ENCODE results near the gene RIPK4.
"Not testable (repeated sequence)": the region's sequence is repeated elsewhere in the genome, so short reads cannot be mapped to it uniquely, and the experiment has no call there.

RIPK4 gene

GRCh38 chr21:41794600-41794999, 27.7 kb upstream of the RIPK4 start:
- no peak for DNase-seq

DNA sequence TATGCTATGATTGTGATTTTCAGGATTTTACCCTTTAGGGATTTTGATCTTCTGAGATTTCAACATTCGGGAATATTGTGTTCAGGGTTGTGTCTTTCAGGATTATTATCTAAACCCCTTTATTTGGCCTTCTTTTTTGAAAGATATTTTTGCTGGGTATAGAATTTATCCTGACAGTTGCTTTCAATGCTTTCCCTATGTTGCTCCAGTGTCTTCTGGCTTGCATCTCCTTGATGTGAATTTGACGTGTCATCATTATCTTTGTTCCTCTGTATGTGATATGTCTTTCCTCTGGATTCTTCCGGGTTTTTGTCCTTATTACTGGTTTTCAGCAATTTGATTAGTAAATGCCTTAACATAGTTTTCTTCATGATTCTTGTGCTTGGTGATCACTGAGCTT, 25.9 kb upstream of the RIPK4 start:
- no peak for DNase-seq

- DNase-seq: no peak
Observed at GRCh38 chr21:41786509-41786987, 19.7 kb upstream of the RIPK4 start.

DNA sequence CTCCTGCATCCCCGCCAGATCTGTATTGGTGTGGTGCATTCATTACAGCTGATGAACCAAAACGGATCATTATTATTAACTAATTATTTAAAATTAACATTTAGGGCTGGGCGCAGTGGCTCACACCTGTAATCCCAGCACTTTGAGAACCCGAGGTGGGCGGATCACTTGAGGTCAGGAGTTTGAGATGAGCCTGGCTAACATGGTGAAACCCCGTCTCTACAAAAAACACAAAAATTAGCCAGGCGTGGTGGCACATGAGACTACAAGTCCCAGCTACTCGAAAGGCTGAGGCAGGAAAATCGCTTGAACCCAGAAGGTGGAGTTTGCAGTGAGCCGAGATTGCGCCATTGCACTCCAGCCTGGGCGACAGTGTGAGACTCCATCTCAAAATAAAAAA, 18.4 kb upstream of the RIPK4 start:
- not testable (repeated sequence) for DNase-seq

- DNase-seq: no peak
Observed at GRCh38 chr21:41784456-41785102, 17.7 kb upstream of the RIPK4 start.

DNA sequence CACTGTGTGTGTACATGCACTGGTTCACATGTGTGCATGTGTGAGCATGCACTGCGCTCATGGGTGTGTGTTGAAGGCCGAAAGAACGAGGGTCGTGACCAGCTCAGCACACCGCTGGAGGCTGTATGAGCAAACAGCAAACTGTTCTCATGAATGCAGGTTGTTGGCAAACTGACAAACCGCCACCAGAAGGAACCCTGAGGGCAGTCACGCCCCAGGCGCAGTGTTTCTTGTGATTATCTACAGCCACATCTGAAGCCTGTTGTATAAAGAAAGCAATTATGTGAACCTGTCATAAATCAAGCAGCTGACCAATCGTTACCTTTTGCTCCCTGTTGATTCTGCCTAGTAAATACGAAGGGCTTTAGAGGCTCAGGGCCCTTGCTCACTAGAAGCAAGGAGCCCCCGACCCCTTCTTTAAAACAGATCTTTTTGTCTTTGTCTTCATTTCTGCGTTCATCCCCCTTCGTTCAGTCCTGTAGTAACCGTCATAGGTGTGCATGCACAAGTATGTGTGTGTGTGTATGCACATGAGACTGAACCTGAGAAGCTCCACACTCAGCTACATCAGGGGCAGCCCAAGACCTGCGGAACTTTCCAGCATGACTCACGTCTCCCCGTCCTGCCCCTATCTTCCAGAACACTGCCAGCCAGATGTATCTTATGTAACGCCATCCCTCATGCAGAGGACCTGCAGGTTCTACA, 16.8 kb upstream of the RIPK4 start:
- peak in 1 of 2 donors; percentile 48 for DNase-seq

- no peak for DNase-seq
Observed at GRCh38 chr21:41781050-41781410, 14.2 kb upstream of the RIPK4 start.

GRCh38 chr21:41780337-41781049, 13.6 kb upstream of the RIPK4 start:
- DNase-seq: no peak

- DNase-seq: no peak
Observed at GRCh38 chr21:41779659-41780058, 12.8 kb upstream of the RIPK4 start.

DNA sequence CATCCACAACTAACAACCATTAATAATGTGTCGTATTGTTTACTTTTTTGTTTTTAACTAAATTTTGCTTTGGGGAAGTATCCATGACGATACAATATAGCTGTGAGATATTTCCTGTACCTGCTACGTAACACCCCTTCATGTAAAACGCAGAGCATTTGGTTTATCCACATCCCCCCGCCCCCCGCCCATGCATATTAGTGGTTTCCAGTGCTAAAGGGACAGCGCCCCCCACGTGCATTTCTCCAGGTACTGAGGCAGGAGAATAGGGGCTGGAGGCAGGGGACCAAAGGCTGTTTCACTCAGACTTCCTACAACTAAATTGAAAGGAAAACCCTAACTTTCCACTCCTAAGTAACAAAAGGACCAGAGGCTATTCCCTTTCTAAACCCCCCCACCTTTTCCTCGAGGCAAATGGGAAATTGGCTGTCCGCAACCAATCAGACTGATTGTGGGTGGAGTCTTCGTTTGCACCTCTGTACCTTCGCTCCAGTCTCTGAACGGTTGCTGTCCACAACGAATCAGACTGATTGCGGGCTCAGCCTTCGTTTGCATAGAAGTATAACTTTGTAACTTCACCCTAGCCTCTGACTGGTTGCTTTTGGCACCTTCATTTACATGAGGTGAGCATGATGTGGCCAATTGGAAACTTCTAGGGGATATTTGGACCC, 12.2 kb upstream of the RIPK4 start:
- no peak for DNase-seq

GRCh38 chr21:41777951-41778815, 11.3 kb upstream of the RIPK4 start:
- no peak for DNase-seq

DNA sequence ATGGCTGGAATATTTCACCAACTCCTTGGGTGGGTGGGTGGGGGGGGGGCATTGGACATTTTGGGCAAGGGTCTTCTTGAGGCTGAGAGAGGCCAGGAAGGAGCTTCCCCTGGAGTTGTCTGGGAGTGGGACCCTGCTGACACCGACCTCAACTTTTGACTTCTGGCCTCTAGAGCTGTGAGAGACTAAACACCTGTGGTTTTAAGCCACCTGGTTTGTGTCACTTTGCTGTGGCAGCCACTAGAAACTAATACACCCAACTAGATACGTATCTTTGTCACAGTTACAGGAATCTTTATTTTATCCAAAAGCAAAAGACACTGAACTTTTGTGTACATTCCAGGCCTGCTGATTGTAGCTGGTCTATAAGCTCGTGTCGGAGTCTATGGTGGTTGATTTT, 9.9 kb upstream of the RIPK4 start:
- no peak for DNase-seq

DNA sequence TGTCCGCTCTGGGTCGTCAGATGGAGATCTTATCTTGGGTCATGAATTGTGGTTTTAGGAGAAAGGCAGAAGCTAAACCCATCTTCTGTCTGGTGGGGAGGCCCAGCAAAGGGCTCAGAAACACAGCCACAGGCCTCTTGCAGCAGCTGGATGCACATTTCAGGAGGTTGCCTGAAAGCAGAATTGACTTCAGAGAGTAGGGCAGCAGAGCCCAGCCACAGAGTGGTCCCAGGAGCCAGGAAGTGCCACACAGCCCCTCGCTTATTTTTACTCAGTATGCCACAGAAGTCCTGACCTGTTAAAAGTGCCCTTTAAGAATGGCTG, 8.3 kb upstream of the RIPK4 start:
- DNase-seq: no peak

GRCh38 chr21:41774467-41775148, 7.8 kb upstream of the RIPK4 start:
- no peak for DNase-seq

DNA sequence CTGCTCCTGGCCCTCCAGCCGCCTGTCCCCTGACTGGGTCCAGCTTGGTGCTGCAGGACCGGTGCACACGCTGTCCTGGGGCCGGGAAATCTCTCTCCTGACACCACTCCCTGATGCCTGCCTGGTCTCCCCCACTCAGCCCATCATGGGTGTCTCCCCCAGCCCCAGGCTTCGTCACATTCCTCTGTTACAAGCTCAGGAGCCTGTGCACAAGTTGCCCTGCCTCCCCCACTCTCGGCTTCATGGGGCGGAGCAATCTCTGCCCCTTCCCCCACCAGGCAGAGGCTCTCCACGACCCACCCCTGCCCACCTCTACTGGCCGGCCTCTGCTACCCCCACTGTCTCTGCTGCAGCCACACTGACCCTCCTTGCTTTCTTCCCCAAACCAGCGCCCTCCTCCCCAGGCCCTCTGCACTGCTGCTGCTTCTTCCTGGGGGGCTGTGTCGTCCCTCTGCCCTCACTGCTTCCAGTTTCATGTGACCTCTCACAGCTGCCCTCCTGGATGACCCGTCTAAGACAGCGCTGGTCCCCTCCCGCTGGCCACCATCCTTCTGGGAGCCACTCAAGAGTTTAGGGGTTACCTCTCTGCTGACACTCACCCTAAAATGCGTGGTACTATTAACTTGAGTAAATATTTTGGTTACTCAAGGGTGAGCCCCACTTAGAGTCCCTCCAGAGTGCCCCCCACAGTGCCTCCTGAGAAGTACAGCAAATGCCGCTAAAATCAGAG, 5.7 kb upstream of the RIPK4 start:
- no peak for DNase-seq

- no peak for DNase-seq
Observed at GRCh38 chr21:41771625-41771945, 4.7 kb upstream of the RIPK4 start.

GRCh38 chr21:41770901-41771624, 4.2 kb upstream of the RIPK4 start:
- DNase-seq: no peak

- no peak for DNase-seq
Observed at GRCh38 chr21:41769933-41770332, 3.1 kb upstream of the RIPK4 start.

GRCh38 chr21:41769521-41769920, 2.7 kb upstream of the RIPK4 start:
- no peak for DNase-seq

DNA sequence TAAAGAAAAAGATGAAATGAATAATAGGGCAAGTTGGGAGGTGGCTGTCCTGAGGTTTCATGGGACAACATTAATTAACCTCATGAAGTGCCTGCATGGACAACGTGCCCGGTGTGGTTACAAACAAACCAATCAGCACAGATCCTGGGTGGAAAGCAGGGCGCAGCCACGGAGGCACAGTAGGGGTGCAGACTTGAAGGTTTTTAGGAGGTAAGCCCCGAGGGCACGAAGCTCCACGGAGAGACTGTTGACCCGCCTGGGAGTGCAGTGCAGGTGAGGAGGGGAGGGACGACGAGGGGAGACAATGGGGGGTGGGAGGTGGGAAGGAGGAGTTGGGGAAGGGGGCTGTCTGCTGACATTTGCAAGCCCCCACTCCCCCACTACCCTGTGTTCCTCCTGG, 2.3 kb upstream of the RIPK4 start:
- DNase-seq: no peak
